TTC549 (cell line): ENCODE measurements around the gene ARHGEF7.

Source experiments
- FAIRE-seq: peaks from 2 replicates; lab custom pipeline; 2012; peaks lifted over from hg19 to GRCh38; lab: Jason Lieb, UNC

The ARHGEF7 gene

DNA sequence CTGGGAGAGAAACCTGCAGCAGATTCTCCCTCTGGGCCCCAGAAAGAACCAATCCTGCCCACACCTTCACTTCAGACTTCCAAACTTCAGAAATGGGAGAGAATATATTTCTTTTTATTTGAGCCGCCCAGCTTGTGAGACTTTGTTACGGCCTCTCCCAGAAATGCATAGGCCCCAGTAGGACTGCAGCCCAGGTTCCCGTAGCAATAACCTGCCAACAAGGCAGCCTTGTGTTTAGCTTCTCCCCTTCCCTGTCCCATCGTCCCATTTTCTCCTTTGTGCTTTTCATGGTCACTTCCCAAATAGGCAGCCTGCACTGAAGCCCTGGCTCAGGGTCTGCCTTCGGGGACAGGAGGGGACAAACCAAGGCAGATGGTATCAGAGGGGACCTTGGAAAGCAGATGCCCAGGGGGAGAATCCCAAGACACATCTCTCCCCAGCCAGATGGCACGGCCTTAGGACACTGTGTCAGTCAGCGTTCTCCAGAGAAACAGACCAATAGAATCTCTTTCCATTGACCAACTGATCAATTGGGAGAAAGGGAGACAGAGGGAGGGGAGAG is 3.7 kb upstream of the ARHGEF7 start:
- FAIRE-seq = no peak

DNA sequence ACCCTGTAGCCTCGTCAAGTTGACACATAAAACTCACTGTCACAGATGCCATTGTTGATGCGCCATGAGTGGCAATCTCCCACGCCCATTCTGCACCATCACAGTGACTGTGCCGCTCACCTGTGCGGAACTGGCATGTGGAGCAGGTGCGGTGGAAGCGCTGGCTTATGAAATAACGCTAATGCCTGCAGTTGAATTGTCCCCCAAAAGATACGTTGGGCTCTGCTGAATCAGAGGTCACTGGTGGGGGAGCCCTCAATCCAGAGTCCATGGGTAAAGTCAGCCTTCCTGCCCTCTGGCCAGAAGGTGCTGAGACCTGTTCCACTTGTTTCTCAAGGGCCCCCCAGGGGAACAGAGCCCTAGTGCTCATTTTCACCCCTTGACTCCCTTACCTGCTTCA is 2.9 kb upstream of the ARHGEF7 start:
- FAIRE-seq = no peak

DNA sequence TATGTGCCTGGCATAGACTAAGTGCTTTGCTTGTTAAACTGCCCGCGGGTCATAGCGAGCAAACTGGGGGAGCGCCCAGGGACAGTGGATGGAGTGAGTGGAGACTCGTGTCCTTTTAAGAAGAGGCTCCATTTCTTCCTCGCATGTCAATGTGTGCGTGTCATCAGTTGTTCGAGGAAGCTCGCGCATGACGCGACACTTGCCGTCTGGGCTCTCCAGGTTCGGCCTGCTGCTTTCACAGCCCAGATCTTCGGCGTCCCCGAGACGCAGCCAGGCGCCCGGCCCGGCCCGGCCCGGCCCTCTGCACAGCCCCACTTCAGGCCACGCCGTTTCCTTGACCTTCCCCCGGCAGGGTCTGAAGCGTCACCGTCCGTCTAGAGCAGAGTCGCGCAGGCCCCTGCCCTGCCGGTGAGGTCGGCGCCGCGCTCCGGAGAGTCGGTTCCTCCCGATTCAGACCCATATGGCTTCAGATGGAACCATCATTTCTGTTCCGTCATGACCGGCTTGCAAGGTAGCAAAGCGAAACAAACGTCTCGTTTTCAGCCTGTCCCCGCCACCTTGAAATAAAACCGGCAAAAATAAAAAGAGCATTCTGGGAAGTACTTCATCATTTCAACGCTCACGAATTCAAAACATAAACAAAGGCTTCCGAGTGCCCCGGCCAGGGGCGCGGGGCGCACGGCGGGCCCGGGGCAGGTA is 599 bp upstream of the ARHGEF7 start:
- no peak for FAIRE-seq

DNA sequence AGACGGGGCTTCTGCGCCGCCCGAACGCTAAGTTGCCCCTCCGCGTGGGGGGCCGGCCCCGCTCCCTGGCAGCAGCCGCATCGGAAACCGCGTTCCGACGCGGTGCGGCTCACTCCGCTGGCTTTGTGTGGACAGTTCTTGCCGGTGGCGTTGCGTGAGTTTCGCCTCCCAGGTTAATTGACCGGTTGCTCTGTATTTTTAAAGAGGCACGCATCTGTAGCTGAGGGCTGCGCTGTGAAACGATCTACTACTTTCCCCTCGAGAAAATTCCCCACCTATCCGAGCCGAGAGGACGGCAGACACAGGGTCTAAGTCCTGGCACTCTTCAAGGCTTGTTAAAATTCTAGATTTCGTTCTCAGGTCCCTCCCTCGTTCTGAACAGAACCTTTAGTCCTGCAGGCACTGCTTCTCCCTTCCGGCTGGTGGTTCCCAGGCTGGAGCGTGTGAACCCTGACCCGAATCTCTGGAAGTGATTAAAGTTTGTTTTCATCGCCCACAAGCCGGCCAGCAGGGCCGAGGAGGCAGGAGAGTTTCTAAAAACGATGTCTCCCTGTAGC is 933 bp downstream of the ARHGEF7 start:
- no peak for FAIRE-seq

DNA sequence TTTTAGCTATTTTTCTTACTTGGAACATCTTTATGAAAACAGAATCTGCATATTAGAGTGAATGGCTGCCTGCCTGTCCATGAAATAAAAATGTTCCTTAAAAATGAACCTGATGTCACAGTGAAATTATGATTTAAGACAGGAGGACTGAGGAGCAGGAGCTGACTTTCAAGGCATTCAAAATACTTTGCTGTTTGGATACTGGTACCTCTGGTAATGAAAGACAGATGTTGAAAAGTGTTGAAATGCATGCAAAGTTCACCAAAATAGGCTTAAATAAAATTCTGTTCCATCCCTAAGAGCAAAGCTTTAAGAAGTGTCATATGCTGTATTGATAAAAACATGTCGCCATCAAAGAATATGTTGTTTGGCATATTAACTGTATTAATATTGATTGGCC is 1.7 kb downstream of the ARHGEF7 start:
- no peak for FAIRE-seq

DNA sequence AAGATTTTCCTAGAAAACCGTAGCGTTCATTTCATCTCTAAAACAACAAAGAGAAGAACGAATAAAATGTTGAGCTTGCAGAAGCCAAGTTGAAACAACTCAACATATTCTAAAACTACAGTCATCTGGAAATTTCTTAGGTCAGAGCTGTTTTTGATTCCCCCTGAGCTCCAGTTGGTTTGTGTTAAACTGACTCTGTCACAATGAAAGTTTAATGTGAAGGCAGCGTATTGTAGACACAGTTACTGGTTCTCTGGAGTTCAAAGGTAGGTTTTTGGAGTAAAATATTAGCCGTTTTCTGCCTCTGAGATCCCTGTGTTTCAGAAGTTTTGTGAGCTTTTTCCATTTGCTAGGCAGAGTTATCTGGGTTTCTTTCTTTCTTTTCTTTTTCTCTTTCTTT is 2.2 kb downstream of the ARHGEF7 start:
- no peak for FAIRE-seq

DNA sequence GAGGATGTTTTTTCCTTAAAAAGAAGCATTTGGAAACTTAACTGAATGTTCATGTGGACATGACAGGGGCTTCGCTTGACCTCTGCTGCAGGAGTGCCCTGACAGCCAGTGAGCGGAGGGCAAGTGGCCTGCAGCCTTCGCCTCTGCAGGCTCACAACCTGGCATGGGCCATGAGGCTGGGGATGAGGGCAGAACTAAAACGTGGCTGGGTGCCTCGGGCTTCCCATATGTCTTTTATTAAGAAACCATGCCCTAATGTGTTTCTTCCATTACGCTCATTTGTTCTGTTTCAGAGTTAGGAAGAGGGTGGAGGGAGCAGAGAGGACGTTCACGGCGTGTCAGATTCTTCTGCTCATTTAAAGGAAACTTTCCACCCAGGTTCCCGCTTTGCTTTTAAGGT is 2.9 kb downstream of the ARHGEF7 start:
- no peak for FAIRE-seq

DNA sequence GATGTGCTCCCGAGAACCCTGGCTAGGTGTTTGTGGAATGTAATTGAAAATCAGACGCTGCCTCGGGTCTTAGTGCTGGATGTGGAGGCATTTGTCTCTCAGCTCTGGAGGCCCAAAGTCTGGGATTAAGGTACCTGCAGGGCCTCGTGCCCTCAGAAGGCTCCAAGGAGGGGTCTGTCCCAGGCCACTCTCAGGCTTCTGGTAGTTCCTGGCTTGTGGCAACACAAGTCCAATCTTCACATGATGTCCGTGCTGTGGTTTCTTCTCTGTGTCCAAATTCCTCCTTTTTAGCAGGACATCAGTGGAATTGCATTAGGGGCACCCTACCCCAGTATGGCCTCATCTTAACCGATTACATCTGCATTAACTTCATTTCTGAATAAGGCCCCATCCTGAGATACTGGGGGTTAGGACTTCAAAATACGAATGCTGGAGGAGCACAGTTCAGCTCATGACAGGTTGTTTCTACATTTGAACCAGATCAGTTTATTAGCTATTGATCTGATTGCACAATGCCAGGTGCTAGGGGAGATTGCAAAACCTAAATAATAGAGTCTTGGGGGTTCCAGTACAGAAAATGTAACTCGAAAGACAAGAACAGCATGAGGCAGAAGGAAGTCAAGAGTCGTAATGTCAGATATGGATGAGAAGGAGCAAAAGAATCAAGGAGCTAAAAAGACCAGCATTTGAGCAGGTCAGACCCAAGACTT is 3.9 kb downstream of the ARHGEF7 start:
- no peak for FAIRE-seq

DNA sequence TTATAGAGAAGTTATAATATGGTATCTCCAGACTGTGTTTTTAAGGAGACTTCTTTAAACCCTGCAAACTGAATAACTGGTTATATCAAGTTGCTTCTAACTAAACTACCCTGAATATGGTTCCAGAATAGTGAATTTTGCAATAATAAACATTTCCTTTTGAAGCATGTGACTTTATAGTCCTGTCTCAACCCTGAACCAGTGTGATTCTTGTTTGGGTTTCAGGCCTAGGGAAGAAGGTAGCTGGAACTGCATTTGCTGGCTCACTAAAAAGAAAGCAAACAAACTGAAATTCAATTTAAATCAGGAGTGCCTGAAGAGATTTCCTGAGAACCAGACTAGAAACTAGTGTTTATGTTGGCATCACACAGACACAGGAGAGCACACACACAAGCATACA is 4.9 kb downstream of the ARHGEF7 start:
- FAIRE-seq = no peak

DNA sequence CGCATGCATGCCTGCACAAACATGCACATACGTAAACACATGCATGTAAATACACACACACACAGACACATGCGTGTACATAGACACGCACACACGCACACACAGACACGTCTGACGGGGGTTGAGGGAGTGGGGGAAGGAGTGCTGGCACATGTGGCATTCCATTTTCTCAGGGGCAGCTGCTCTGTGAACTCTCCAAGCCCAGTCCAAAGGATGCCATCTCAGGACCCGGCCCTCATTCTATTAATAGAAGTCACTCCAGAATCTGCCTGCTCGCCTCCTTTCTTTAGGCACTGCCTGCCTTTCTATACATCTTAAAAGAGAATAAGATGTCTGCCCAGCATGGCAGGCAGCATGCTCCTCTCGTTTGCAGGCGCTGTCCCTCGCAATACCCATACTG is 5.3 kb downstream of the ARHGEF7 start:
- FAIRE-seq = no peak

DNA sequence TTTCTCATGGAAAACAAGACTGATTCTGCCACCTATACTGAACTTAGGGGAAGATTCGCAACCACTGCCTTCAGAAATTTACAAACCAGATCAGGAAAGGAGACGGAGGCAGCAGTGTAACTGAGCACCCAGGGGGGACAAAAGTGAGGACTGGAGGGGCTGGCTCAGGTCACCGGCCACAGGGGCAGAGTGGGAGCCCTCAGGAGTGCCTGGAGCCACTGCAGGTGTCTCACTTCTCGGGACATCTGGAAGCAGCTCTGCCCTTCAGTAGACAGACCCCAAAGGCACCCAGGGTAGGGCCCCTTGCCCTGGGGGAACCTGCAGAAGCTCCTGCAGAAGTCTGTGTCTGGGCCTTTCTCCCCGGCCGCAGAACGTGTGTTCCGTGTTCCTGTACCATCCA is 5.8 kb downstream of the ARHGEF7 start:
- FAIRE-seq = no peak

DNA sequence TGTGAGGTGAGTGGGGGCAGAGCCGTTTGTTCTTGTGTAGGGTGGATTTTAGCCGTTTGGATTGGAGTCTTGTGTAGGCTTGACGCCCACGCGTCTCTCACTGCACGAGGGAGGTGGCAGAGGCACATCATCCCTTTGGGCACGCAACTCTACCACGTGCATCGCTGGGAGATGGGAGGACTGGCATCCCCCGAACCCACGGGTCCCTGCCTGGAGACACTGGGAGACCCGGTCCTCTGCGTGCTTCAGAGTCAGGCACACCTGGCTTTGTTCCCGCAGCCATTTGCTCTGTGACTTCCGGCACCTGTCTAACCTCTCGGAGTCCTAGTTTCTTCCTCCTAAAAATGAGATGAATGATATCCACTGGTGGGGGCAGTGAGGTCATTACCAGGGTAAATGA is 6.4 kb downstream of the ARHGEF7 start:
- FAIRE-seq = no peak

DNA sequence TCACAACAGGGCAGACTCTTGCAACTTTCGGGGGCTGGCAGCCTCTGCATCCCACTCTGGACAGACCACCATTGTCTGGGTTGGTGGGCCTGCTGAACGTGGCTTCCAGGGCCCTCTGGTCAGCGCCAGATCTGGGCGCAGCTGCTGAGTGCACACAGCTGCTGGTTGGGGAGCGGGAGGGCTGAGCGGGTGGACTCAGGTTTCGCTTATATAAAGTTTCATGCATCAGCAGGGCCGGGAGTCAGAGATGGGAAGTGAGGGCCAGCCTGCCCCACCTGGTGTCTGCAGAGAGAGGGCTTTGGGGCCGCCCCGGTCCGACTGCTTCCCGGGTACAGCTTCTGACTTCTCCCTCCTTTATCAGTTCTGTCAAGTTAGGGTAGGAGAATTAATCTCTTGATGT is 6.9 kb downstream of the ARHGEF7 start:
- FAIRE-seq = no peak

DNA sequence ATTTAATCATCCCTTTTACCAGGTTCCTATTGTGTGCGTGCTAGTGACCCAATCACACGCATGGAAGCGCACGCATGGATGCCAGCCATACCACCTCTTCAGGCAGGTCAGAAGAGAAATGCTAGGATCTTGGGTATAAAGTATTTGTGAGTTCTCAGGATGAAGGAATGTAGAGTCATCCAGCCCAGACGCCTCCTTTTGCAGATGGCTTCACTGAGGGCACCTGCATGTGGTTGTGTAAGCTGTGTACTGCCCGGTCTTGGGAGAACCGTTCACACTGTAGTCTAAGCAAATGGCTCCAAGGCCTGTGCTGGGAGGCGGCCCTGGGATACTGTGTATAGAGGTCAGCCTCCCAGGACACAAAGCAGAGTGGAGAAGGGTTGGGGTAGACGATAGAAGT is 7.5 kb downstream of the ARHGEF7 start:
- FAIRE-seq = no peak

DNA sequence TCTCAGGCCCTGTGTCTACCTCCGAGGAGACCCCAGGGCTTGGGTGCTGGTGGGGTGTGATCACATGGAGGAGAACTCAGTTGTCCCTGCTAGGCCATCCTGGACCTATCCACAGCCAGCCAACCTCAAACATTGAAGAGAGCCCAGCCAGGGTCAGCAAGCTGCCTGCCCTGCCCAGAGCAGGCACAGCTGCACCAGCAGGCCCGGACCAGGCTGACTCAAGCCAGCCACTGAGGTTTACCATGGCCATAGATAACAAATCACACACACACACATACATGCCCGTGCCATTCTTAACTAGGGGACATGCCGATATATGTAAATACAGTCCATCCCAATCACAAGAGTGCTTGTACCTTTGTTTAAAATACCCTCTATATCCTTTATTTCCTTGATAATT is 8.1 kb downstream of the ARHGEF7 start:
- no peak for FAIRE-seq

DNA sequence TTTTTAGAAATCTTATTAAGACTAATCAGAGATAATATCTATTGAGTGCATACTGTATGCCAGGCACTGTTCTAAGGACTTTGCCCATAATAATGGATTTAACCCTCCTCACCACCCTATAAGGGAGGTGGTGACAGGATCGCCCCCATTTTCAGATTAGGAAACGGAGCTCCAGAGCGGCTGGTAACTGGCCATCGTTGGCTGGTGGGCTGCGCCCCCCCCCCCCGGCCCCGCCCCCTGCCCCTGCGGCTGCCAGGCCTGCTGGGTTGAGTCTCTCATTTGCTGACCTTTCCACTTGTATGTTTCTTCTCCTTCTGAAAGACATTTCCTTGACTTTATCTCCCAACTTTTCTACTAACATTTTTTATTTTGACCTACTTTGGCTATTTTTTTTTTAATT is 8.5 kb downstream of the ARHGEF7 start:
- FAIRE-seq = no peak

DNA sequence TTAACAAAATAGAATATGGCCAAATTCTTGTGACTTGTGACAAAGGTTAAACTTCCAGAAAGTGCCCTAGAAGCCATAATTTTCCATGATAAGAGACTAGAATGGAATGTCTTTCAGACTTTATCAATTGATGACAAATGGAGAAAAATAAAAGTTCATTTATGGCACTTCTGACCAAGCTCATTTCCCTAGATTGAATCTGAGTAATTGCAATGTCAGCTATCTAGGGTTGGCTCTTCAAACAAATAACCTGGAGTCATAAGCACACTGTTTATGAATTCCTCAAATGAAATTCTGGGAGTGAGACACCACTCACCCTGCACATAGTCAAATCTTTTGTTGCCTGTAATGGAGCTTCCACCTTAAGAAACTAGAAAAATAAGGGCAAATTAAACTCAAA is 11.4 kb downstream of the ARHGEF7 start:
- FAIRE-seq = no peak

DNA sequence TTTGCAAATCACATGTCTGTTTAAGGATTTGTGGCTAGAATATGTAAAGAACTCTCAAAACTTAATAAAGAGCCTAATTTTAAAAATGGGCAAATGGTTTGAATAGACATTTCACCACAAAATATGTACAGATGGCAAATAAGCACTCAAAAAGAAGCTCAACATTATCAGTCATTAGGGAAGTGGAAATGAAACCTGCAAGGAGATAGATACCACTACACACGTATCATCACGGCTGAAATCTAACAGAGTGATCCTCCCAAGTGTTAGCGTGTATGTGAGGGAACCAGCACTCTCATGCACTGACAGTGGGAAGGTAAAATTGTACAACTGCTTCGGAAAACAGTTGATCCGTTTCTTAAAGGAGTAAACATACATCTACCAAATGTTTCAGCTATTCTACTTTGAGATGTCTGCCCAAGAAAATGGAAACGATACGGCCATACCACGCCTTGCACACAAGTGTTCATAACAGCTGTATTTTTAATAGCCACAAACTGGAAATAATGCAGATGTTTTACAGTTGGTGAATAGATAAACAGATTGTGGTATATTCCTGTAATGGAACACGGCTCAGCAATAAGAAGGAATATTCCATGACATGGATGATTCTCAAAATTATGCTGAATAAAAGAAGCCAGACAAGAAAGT is 14.5 kb downstream of the ARHGEF7 start:
- FAIRE-seq = no peak

DNA sequence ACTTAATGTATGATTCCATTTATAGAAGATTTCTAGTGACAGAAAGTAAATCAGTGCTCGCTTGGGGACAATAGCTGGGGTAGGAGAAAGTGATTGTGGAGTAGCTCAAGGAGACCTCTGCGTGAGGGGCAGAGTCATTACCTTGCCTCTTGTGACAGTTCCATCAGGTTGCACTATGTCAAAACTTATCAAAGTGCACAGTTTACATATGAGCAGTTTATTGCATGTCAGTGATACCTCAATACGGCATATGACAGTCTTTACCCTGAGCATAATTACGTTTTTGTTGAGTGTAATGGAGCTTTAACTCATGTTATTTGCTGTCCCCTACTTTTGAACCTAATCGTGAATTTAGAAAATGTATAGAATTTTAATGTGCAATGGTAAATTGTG is 15.0 kb downstream of the ARHGEF7 start:
- FAIRE-seq = no peak

DNA sequence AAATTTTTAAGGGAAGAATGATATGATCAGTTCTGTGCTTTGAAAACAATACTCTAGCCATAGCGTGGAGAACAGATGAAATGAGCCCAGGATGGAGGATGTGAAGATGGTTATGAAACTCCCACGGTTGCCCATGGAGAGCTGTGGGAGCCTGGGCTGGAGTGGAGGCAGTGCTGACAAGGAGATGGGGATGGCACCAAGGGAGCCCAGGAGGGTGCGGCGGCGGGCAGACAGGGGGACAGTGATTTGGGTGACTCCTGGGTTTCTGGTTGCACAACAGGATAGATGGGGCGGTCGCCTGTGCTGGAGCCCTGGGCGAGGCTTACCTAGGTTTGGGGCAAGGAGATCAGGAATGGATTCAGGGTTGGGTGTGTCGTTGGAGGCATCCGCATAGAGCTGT is 15.9 kb downstream of the ARHGEF7 start:
- no peak for FAIRE-seq

DNA sequence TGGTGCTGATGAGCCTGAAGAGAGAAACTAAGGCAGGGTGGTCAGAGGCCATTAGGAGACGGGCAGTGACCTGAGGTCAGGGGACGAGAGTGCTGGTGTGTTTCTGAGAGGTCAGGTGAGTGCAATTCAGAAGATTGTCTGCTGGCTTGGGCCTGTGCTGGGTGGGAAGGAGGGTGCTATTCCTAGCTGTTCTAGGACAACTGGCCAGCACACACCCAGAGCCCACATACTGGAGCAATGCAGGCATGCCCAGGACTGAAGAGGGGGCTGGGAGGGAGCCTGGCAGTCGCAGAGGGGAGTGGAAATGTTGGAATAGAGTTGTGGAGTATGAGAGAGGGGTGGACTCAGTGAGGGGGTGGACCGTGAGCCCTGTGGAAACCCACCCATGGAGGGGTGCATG is 16.5 kb downstream of the ARHGEF7 start:
- FAIRE-seq = no peak

DNA sequence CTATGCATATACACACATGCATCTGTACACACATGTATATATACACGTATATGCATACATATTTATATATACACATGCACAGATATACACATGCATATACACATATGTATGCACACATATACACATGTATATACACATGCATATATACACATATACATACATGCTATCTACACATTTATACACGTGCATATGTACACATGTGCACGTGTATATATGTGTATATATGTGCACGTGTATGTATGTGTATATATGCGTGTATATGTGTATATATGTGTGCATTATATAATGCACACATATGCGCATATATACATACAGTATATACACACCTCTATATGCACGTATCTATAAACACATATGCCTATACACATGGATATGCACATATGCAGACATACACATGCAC is 17.8 kb downstream of the ARHGEF7 start:
- FAIRE-seq = no peak

DNA sequence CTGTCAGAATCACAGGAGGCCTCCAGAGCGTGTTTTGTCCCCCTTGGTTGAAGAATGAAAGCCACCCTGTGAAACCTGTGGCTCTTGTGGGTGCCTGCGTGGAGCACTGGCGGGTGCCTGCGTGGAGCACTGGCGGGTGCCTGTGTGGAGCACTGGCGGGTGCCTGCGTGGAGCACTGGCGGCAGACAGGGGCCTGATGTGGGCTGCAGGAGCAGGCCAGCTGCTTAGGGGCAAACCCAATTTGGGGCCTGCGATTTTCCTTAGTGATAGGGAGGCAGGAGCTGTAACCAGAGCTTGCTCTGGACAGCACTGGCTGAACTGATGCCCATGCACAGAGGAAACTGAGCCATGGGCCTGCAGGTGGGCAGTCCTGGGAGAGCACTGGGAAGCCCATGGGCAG is 24.3 kb downstream of the ARHGEF7 start:
- no peak for FAIRE-seq
